ENCODE results near the gene EBI3.
"Not testable (repeated sequence)": the region's sequence is repeated elsewhere in the genome, so short reads cannot be mapped to it uniquely, and the experiment has no call there.

The EBI3 gene

GRCh38 chr19:4220188-4220587 lies 9.1 kb upstream of the EBI3 start:
- no peak for TF ChIP-seq CTCF (IDR thresholded peaks at IDR 0.05; ENCODE audit: low read depth, low read length)
- Histone ChIP-seq H3K9me3 (ENCODE audit: severe bottlenecking) (peaks cover 3% of the 10 kb centered on the region), H3K36me3 (no peaks in the 10 kb centered on the region), H3K4me3 (ENCODE audit: low read depth, low read length) (no peak overlapping the region), H3K27me3 (ENCODE audit: insufficient read depth, low read depth, severe bottlenecking) (no peaks in the 10 kb centered on the region), H3K27ac (no peak overlapping the region)
- no peak for DNase-seq

- no peak for DNase-seq
- Histone ChIP-seq H3K36me3 (no peaks in the 10 kb centered on the region), H3K9me3 (ENCODE audit: severe bottlenecking) (no peaks in the 10 kb centered on the region), H3K27me3 (ENCODE audit: insufficient read depth, low read depth, severe bottlenecking) (no peaks in the 10 kb centered on the region), H3K4me3 (ENCODE audit: low read depth, low read length) (no peak overlapping the region), H3K27ac (no peak overlapping the region)
- TF ChIP-seq CTCF (IDR thresholded peaks at IDR 0.05; ENCODE audit: low read depth, low read length): no peak
Measured at GRCh38 chr19:4224470-4224869, 4.9 kb upstream of the EBI3 start.

GRCh38 chr19:4225885-4226284 lies 3.4 kb upstream of the EBI3 start:
- TF ChIP-seq CTCF (IDR thresholded peaks at IDR 0.05; ENCODE audit: low read depth, low read length): no peak
- no peak for DNase-seq

GRCh38 chr19:4227771-4228170 lies 1.6 kb upstream of the EBI3 start:
- TF ChIP-seq CTCF (IDR thresholded peaks at IDR 0.05; ENCODE audit: low read depth, low read length): no peak
- DNase-seq: no peak
- Histone ChIP-seq H3K36me3 (no peaks in the 10 kb centered on the region), H3K4me3 (ENCODE audit: low read depth, low read length) (no peak overlapping the region), H3K27me3 (ENCODE audit: insufficient read depth, low read depth, severe bottlenecking) (no peaks in the 10 kb centered on the region), H3K27ac (no peak overlapping the region), H3K9me3 (ENCODE audit: severe bottlenecking) (no peaks in the 10 kb centered on the region)

More at GRCh38 chr19:4225885-4226284, 3.4 kb upstream of the EBI3 start:
- Histone ChIP-seq H3K27ac (no peak overlapping the region), H3K36me3 (no peaks in the 10 kb centered on the region), H3K9me3 (ENCODE audit: severe bottlenecking) (no peaks in the 10 kb centered on the region), H3K4me3 (ENCODE audit: low read depth, low read length) (no peak overlapping the region), H3K27me3 (ENCODE audit: insufficient read depth, low read depth, severe bottlenecking) (no peaks in the 10 kb centered on the region)

- Histone ChIP-seq H3K4me3 (ENCODE audit: low read depth, low read length) (no peak overlapping the region), H3K27ac (no peak overlapping the region), H3K9me3 (ENCODE audit: severe bottlenecking) (no peaks in the 10 kb centered on the region), H3K36me3 (no peaks in the 10 kb centered on the region), H3K27me3 (ENCODE audit: insufficient read depth, low read depth, severe bottlenecking) (no peaks in the 10 kb centered on the region)
- DNase-seq: no peak
- no peak for TF ChIP-seq CTCF (IDR thresholded peaks at IDR 0.05; ENCODE audit: low read depth, low read length)
Measured at GRCh38 chr19:4228765-4229178, 551 bp upstream of the EBI3 start.

- H3K27ac ChIP-seq; H3K4me3 ChIP-seq (ENCODE audit: low read depth, low read length); H3K27me3 ChIP-seq (ENCODE audit: insufficient read depth, low read depth, severe bottlenecking); DNase-seq; H3K9me3 ChIP-seq (ENCODE audit: severe bottlenecking); H3K36me3 ChIP-seq: not testable (repeated sequence)
Measured at GRCh38 chr19:4230237-4230636, 914 bp downstream of the EBI3 start.

- not testable (repeated sequence) for H3K27me3 ChIP-seq (ENCODE audit: insufficient read depth, low read depth, severe bottlenecking); H3K36me3 ChIP-seq; DNase-seq; H3K9me3 ChIP-seq (ENCODE audit: severe bottlenecking); H3K4me3 ChIP-seq (ENCODE audit: low read depth, low read length); H3K27ac ChIP-seq
Measured at GRCh38 chr19:4231521-4231920, 2.2 kb downstream of the EBI3 start.

GRCh38 chr19:4232139-4232538 lies 2.8 kb downstream of the EBI3 start:
- not testable (repeated sequence) for H3K4me3 ChIP-seq (ENCODE audit: low read depth, low read length); H3K27me3 ChIP-seq (ENCODE audit: insufficient read depth, low read depth, severe bottlenecking); DNase-seq; H3K9me3 ChIP-seq (ENCODE audit: severe bottlenecking); H3K27ac ChIP-seq; H3K36me3 ChIP-seq

Data from WERI-Rb-1 (cell line).